ENCODE data around the gene KRTAP4-2. TPM values are rescaled to one million over a fixed set of nuclear protein-coding genes. Genes with fewer than 3 reads are reported as not detected.

The KRTAP4-2 gene
- total RNA-seq, 5 donors from 2014 or later (not counting 1 experiment from before 2014, with no cell fraction given): not detected

Other genes with a start within 250 kb of the KRTAP4-2 start
- gene KRT23, start 240.6 kb downstream of the KRTAP4-2 start, total RNA-seq: not detected
- gene KRT39, start 211.3 kb downstream of the KRTAP4-2 start, total RNA-seq: not detected
- not detected for gene KRT40, start 193.9 kb downstream of the KRTAP4-2 start, total RNA-seq
- gene KRTAP3-3, start 184.1 kb downstream of the KRTAP4-2 start, total RNA-seq: not detected
- gene KRTAP3-2, start 178.3 kb downstream of the KRTAP4-2 start, total RNA-seq: not detected
- gene KRTAP3-1, start 169.1 kb downstream of the KRTAP4-2 start, total RNA-seq: not detected
- not detected for gene KRTAP1-5, start 151.0 kb downstream of the KRTAP4-2 start, total RNA-seq
- not detected for gene KRTAP1-4, start 148.0 kb downstream of the KRTAP4-2 start, total RNA-seq
- gene KRTAP1-3, start 143.3 kb downstream of the KRTAP4-2 start, total RNA-seq: not detected
- not detected for gene KRTAP1-1, start 136.8 kb downstream of the KRTAP4-2 start, total RNA-seq
- not detected for gene KRTAP2-1, start 130.9 kb downstream of the KRTAP4-2 start, total RNA-seq
- gene KRTAP2-2, start 123.0 kb downstream of the KRTAP4-2 start, total RNA-seq: not detected
- not detected for gene KRTAP2-3, start 118.1 kb downstream of the KRTAP4-2 start, total RNA-seq
- gene KRTAP2-4, start 112.3 kb downstream of the KRTAP4-2 start, total RNA-seq: not detected
- gene KRTAP4-7, start 94.1 kb downstream of the KRTAP4-2 start, total RNA-seq: not detected
- gene KRTAP4-8, start 80.1 kb downstream of the KRTAP4-2 start, total RNA-seq: not detected
- gene KRTAP4-16, start 76.0 kb downstream of the KRTAP4-2 start, total RNA-seq: not detected
- not detected for gene KRTAP4-9, start 72.8 kb downstream of the KRTAP4-2 start, total RNA-seq
- not detected for gene KRTAP4-11, start 59.8 kb downstream of the KRTAP4-2 start, total RNA-seq
- not detected for gene KRTAP4-12, start 54.0 kb downstream of the KRTAP4-2 start, total RNA-seq
- gene KRTAP4-6, start 37.7 kb downstream of the KRTAP4-2 start, total RNA-seq: not detected
- gene KRTAP4-5, start 28.4 kb downstream of the KRTAP4-2 start, total RNA-seq: not detected
- gene KRTAP4-4, start 17.5 kb downstream of the KRTAP4-2 start, total RNA-seq: not detected
- gene KRTAP4-3, start 10.0 kb downstream of the KRTAP4-2 start, total RNA-seq: not detected
- gene KRTAP4-1, start 6.7 kb upstream of the KRTAP4-2 start, total RNA-seq: not detected
- gene KRTAP9-1, start 11.7 kb upstream of the KRTAP4-2 start, total RNA-seq: not detected
- not detected for gene KRTAP9-2, start 48.4 kb upstream of the KRTAP4-2 start, total RNA-seq
- gene KRTAP9-3, start 54.2 kb upstream of the KRTAP4-2 start, total RNA-seq: not detected
- gene KRTAP9-8, start 59.8 kb upstream of the KRTAP4-2 start, total RNA-seq: not detected
- not detected for gene KRTAP9-4, start 71.5 kb upstream of the KRTAP4-2 start, total RNA-seq
- gene KRTAP9-9, start 77.2 kb upstream of the KRTAP4-2 start, total RNA-seq: not detected
- gene KRTAP9-6, start 87.2 kb upstream of the KRTAP4-2 start, total RNA-seq: not detected
- gene KRTAP9-7, start 97.5 kb upstream of the KRTAP4-2 start, total RNA-seq: not detected
- gene KRTAP29-1, start 124.6 kb upstream of the KRTAP4-2 start, total RNA-seq: under 1 TPM in 2 of 5 donors, not detected in 3; 0.43 to 0.84 TPM
- gene KRTAP16-1, start 131.1 kb upstream of the KRTAP4-2 start, total RNA-seq: 1 to 10 TPM in 1 of 5 donors, under 1 TPM in 3, not detected in 1; 0.16 to 1.1 (median 0.45) TPM
- not detected for gene KRTAP17-1, start 137.5 kb upstream of the KRTAP4-2 start, total RNA-seq
- not detected for gene KRT33A, start 172.6 kb upstream of the KRTAP4-2 start, total RNA-seq
- not detected for gene KRT33B, start 191.6 kb upstream of the KRTAP4-2 start, total RNA-seq
- not detected for gene KRT34, start 204.1 kb upstream of the KRTAP4-2 start, total RNA-seq
- not detected for gene KRT31, start 219.4 kb upstream of the KRTAP4-2 start, total RNA-seq
- gene KRT37, start 246.4 kb upstream of the KRTAP4-2 start, total RNA-seq: not detected